HG03175 (cell line): ENCODE results near the gene GALNT1.

ENCODE experiments used
- ATAC-seq: cut with Tn5 transposase; IDR thresholded peaks from one replicate; pipeline ENCODE4 v1.9.1; 2021; ENCODE audit warnings: mild to moderate bottlenecking, moderate library complexity; ENCODE audit not compliant: unreplicated experiment

Gene GALNT1

DNA sequence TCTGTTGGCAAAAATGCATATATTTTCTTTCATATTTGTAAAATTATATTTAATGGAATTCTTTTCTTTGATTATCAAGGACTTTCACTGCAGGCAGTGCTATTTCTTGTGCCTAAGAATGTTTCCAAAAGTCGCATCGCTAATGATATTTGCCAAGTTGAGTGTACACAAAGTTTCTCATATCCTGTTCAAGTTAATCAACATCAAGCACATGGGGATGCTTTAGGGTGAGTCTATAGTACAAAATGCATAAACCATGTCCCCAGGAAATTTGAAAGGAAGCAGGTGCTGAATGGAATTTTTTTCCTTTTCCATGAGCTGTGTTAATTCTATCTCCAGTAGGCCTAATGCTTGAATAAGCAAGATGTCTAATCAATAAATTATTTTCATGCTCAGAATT is 129.7 kb downstream of the GALNT1 start:
- ATAC-seq = no peak

DNA sequence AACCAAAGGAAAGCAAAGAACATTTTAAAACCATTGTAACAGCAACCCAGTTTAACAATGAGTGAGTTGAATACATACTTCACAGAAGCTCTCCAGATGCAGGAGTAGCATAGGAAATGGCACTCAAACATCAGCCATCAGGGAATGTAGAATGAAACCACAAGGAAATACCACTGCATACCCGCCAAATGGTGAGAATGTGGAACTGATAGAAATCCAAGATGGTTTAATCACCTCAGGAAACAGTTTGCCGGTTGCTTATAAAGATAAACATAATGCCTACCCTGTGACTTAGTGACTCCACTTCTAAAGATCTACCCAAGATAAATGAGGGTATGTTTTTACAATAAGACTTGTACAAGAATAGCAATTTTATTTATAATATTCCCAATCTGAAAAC is 132.0 kb downstream of the GALNT1 start:
- ATAC-seq = no peak

DNA sequence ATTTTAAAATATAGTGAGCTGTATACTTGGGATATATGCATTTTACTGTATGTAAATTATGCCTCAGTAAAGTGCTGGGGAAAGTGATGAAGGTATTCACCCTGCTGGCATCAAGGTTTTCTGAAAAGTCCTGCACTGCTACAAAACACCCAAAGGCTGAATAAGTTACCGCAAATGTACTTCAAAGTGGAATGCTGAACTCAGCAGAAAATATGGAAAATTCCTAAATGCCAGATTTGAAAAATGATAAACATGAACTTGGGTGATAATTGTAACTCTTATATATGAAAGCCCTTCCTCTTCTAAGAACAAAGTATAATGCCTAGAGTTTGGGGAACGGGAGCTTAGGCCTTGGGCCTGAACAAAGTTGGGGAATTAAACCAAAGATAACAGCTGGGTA is 133.0 kb downstream of the GALNT1 start:
- ATAC-seq = no peak

GRCh38 chr18:35715139-35715538 is 133.6 kb downstream of the GALNT1 start:
- ATAC-seq = no peak

GRCh38 chr18:35716169-35716831 is 134.8 kb downstream of the GALNT1 start:
- ATAC-seq = no peak

DNA sequence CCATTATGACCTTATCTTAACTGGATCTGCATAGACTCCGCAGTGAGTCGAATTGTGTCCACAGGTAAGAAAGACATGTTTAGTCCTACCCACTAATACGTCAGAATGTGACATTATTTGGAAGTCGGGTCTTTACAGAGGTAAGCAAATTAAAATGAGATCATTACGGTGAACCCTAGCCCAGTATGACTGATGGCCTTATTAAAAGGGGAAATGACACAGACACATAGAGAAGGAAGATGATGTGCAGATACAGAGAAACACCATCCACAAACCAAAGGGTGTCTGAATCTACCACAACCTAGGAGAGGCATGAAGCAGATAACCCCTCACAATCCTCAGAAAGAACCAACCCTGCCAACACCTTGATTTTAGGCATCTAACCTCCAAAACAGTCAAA is 135.6 kb downstream of the GALNT1 start:
- no peak for ATAC-seq

DNA sequence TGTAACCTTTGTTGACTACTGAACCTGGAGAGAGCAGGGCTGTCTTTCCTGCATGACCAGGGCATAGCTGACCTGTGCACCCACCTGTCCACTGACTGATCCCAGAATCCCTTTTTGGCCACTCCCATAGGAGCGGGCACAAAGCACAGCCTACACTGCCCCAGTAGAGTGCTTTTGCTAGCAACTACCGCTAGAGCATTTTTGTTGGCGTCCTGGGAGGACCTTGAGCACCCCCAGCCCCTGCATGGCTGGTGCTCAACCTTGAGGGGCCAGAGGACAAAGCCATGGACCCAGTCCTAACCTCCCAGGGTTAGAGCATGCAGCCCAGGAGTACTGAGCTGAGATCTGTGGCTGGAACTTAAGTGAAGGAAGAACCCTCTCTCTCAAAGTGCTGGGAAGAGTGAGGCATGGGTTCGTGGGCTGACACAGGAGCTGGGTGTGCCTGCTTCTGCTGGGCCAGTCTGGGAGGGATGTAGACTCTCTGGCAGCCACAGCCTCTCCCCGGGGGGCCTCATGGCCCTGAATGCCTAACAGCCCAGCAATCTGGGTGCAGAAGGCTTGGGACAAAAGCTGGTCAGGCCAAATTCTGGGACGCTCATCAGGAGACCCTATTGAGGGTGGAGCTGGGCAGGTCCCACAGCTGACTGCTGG is 140.0 kb downstream of the GALNT1 start:
- no peak for ATAC-seq

DNA sequence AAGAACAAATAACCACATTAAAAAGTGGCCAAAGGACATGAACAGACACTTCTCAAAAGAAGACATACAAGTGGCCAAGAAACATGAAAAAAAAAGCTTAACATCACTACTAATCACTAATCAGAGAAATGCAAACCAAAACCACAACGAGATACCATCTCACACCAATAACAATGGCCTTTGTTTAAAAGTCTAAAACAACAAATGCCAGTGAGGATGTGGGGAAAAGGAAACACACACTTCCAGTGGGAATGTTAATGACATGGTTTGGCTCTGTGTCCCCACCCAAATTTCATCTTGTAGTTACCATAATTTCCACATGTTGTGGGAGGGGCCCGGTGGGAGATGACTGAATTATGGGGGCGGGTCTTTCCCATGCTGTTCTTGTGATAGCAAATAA is 147.1 kb downstream of the GALNT1 start:
- ATAC-seq = no peak

DNA sequence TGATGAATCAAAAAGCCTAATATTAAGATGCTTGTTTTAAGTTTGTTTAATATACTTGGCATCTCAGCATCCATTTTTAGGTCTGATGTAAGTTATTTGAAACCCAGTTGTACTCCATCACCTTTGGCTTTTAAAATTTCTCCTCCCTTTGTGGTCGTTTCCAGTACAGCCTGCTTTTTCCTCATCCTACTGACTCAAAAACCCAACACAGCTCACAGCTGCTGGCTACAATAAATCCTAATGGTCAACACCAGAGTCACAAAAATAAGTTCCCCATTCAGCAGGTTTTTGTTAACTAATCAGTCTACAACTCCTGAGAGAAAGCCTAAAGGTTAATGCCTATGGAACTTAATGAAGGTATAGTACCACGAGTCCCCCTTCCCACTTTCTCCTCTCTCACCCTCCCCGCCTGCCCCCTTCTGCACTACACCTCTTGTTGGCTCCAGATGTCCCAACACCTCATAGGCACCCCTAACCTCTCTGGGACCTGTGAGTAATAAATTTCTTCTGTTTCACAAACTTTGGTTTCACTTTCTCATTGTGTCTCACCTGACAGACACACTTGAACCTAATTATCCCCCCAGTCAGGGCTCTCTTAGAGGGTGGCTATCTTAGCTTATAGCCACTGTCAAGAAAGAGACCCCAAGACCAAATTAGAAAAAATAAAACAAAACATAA is 148.6 kb downstream of the GALNT1 start:
- no peak for ATAC-seq

GRCh38 chr18:35730691-35731370 is 149.3 kb downstream of the GALNT1 start:
- no peak for ATAC-seq

DNA sequence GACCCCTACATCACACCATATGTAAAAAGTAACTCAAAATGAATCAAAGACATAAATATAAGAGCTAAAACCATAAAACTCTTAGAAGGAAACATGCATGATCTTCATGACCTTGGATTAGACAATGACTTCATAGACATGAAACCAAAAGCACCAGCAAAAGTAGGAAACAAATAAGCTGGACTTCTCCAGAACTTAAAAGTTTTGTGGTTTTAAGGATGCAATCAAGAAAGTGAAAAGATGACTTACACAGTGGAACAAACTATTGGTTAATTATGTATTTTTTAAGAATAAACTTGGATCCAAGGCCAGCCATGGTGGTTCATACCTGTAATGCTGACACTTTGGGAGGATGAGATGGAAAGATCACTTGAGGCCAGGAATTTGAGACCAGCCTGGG is 150.2 kb downstream of the GALNT1 start:
- ATAC-seq = no peak

GRCh38 chr18:35732162-35732561 is 150.6 kb downstream of the GALNT1 start:
- no peak for ATAC-seq

GRCh38 chr18:35732636-35733035 is 151.1 kb downstream of the GALNT1 start:
- ATAC-seq = no peak

DNA sequence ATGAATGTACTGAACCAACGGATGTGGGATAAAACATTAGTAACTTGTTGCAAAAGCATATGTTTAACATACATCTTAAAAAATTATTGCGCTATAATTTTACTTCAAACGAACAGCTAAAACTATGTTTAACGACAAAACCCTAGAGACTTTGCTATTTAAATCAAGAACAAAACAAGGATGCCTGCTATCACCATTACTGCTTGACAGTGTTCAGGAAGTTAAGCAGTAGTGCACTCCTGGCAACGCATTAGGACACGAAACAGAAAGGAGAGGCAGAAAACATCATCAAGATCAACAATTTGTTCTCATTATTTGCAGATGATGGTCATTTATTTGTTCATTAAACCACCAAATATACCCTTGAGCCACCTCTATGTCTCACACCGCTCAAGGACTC is 151.9 kb downstream of the GALNT1 start:
- no peak for ATAC-seq

- ATAC-seq = no peak
Measured at GRCh38 chr18:35736696-35737095, 155.2 kb downstream of the GALNT1 start.

DNA sequence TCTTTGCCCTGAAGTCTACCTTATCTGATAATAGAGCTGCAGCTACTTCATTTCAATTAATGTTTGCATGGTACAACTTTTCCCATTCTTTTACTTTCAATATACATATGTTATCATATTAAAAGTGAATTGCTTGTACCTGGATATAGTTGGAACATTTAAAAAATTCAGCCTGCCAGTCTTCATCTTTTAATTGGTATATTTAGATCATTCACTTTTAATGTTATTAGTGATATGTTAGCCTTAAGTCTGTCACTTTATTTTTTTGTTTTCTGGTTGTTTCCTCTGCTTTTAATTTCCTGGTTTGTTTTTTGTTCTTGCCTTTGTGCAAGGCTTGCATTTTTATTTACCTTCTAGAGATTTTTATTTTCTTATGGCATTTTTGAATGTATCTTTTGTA is 158.2 kb downstream of the GALNT1 start:
- ATAC-seq = no peak

- ATAC-seq = no peak
Measured at GRCh38 chr18:35740656-35741055, 159.1 kb downstream of the GALNT1 start.

GRCh38 chr18:35743916-35744315 is 162.4 kb downstream of the GALNT1 start:
- no peak for ATAC-seq

DNA sequence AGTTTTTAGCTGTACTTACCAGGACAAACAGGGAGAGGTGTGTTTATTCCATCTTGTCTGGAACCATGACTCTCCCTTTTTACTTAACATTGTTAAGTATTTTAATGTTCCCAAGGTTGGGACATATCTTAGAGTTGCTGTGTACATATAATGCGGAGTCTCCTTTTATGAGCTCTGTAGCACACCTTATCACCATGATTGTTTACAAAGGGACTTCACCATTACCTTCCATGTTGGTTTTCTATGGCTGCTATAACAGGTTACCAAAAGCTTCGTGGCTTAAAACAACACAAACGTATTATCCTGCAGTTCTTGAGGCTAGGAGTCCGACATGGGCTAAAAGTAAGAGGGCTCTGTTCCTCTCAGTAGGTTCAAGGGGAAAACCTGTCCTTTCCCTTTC is 164.3 kb downstream of the GALNT1 start:
- ATAC-seq = no peak

DNA sequence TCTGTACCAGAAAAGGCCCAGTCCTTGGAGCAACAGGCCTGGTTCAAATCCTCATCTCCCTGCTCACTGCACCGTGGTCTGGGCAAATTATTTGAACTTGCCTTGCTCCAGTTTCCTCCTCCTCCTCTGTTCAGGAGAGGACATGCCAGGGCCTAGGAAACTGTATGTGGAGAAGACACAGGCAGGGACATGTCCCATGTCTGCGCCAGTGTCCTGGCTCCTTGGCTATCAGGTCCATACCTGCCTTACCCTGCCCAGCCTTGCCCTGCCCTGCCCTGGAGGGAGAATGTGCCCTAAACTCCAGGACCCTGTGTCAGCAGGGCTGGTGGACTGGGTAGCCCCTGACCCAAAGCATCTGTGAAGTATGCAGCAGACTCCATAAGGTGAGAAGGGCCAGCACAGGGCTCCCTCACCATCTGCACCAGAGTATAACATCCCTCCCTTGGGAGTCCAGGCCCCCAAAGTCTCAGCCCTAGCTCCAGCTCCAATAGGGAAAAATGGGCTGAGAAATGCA is 165.3 kb downstream of the GALNT1 start:
- no peak for ATAC-seq

DNA sequence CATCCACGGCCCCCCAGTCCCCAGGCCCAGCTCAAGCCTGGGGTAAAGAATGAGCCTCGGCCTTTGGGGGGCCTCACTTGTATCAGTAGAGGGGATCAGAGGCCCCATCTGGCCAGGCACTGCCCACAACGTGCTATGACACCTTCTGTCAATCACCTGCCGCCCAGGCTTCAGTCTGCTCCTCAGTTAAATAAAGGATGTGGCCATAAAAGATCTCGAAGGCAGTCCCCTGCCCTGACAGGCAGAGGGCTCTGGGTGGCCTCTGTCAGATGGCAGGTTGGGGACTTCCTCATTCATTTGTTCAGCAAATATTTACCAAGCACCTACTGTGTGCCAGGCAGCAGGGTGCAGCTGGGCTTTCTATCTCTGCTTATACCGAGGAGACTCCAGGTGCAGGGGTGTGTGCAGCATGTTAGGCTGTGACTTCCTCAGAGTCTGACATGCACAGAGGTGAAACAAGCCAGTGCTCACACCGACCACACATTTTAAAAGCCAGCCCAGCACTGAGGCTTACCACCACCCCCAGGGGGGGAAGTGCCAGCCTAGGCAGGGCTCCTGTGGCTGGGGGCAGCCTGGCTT is 166.4 kb downstream of the GALNT1 start:
- ATAC-seq = no peak
